Measurements from ENCODE around the gene KDM5C.

DNA sequence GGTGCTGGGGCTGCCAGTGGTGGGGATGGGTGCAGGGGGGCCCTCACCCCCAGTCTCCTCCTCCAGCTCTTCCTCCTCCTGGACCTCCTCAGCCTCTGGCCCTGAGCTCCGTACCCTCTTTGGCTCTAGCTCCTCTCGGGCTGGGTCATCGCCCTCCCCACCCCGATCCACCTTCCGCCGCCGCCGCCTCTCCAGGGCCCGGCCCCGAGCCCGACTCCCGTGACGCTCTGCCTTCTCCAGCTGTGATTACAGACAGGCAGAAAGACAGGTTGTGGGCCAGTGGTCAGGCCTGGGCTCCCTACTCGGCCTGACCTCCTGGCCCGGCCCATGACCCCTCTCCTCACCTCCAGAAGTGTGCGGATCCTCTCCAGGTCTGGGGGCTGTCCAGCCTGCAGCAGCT, 31.9 kb downstream of the KDM5C start:
- TF ChIP-seq, protein P1, sequence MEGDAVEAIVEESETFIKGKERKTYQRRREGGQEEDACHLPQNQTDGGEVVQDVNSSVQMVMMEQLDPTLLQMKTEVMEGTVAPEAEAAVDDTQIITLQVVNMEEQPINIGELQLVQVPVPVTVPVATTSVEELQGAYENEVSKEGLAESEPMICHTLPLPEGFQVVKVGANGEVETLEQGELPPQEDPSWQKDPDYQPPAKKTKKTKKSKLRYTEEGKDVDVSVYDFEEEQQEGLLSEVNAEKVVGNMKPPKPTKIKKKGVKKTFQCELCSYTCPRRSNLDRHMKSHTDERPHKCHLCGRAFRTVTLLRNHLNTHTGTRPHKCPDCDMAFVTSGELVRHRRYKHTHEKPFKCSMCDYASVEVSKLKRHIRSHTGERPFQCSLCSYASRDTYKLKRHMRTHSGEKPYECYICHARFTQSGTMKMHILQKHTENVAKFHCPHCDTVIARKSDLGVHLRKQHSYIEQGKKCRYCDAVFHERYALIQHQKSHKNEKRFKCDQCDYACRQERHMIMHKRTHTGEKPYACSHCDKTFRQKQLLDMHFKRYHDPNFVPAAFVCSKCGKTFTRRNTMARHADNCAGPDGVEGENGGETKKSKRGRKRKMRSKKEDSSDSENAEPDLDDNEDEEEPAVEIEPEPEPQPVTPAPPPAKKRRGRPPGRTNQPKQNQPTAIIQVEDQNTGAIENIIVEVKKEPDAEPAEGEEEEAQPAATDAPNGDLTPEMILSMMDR (IDR thresholded peaks at IDR 0.05), result no peak
- TF ChIP-seq POLR2A (IDR thresholded peaks at IDR 0.05), result no peak

Data from breast epithelium (tissue), 3 donors.